HG03280 (cell line): ENCODE measurements around the gene RPL39L.

Source experiments
- ATAC-seq: cut with Tn5 transposase; IDR thresholded peaks from one replicate; pipeline ENCODE4 v1.9.1; 2021; ENCODE audit warnings: mild to moderate bottlenecking, moderate library complexity; ENCODE audit not compliant: unreplicated experiment

The RPL39L gene

DNA sequence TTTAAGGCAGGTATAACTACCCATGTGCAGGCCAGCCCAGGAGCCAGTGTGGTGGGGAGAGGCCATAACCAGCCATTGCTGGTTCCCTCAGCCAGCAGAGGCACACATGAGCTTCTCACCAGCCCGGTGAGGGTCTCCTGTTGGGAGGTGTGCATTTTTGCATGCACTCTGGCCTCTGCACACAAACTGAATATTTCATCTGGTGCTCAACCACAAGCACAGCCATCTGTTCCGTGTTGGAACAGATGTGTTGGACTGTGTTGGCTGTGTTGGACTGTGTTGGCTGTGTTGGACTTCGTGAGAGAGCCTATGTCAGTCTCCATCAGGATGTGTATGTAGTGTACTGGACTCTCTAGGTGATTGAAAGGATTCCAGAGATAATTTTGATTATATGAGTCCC lies 67.2 kb downstream of the RPL39L start:
- ATAC-seq, result no peak
